HL-60/S4 (cell line): ENCODE measurements around the gene CBX2.

Source experiments
- in situ Hi-C: fragments of 300-500 bp; cut with MboI; formaldehyde crosslinking; loops from 2 replicates; pipeline ENCODE4 v1.14.3; 2022; ENCODE audit warnings: low sequenced_read_pairs

Gene CBX2

GRCh38 chr17:79799174-79799537, 21.2 kb downstream of the CBX2 start:
- in situ Hi-C loops: no loop called here

GRCh38 chr17:79799538-79800324, 21.8 kb downstream of the CBX2 start:
- in situ Hi-C loops: no loop called here

GRCh38 chr17:79800325-79801155, 22.6 kb downstream of the CBX2 start:
- in situ Hi-C loops: no loop called here

GRCh38 chr17:79801156-79802038, 23.4 kb downstream of the CBX2 start:
- in situ Hi-C loops: no loop called here

GRCh38 chr17:79802039-79802735, 24.2 kb downstream of the CBX2 start:
- in situ Hi-C loops: no loop called here

GRCh38 chr17:79802736-79803420, 24.9 kb downstream of the CBX2 start:
- in situ Hi-C loops: no loop called here

- in situ Hi-C loops: no loop called here
Measured at GRCh38 chr17:79803421-79803996, 25.6 kb downstream of the CBX2 start.

GRCh38 chr17:79803997-79804855, 26.3 kb downstream of the CBX2 start:
- in situ Hi-C loops: no loop called here

- in situ Hi-C loops: no loop called here
Measured at GRCh38 chr17:79804856-79805696, 27.1 kb downstream of the CBX2 start.

- in situ Hi-C loops: no loop called here
Measured at GRCh38 chr17:79806446-79806760, 28.5 kb downstream of the CBX2 start.

- in situ Hi-C loops: no loop called here
Measured at GRCh38 chr17:79806863-79807720, 29.1 kb downstream of the CBX2 start.

GRCh38 chr17:79808763-79809529, 31.0 kb downstream of the CBX2 start:
- in situ Hi-C loops: no loop called here

GRCh38 chr17:79809530-79810129, 31.7 kb downstream of the CBX2 start:
- in situ Hi-C loops: no loop called here

GRCh38 chr17:79810130-79811010, 32.4 kb downstream of the CBX2 start:
- in situ Hi-C loops: no loop called here
